Urinary bladder (tissue), 4 donors: ENCODE results near the gene TUBB2B. TPM values are rescaled to one million over a fixed set of nuclear protein-coding genes. Genes with fewer than 3 reads are reported as not detected.

Experiments
- DNase-seq: peaks from one replicate; pipeline ENCODE4 v3.0.0-alpha.2; 2015; ENCODE audit errors: extremely low spot score
- H3K27ac ChIP-seq: one replicate; pipeline ENCODE4 v1.5.1; 2013; ENCODE audit warnings: low read depth, mild to moderate bottlenecking, moderate library complexity
- H3K36me3 ChIP-seq: one replicate; pipeline ENCODE4 v1.6.1; 2013; ENCODE audit warnings: mild to moderate bottlenecking, moderate library complexity; ENCODE audit not compliant: insufficient read depth
- H3K4me1 ChIP-seq: one replicate; pipeline ENCODE4 v1.6.1; 2013; ENCODE audit warnings: mild to moderate bottlenecking, moderate library complexity; ENCODE audit not compliant: insufficient read depth
- H3K4me3 ChIP-seq: one replicate; pipeline ENCODE4 v1.5.1; 2013; ENCODE audit warnings: low read depth, low read length
- WGBS: extraction: QIAGEN DNeasy Blood & Tissue Kit; methylation state at CpG from one replicate; pipeline ENCODE4 v1.1.7; 2013; 5-methylcytosine and 5-hydroxymethylcytosine counted together
- polyA plus RNA-seq: library from polyadenylated mRNA; stranded (reverse); fragments of 200-250 nt; gene quantifications from one replicate; pipeline ENCODE4 v1.2.3, GENCODE V29; 2013
- total RNA-seq: library from RNA; depleted of rRNA; stranded (reverse); fragments of >200 nt; gene quantifications from one replicate; pipeline ENCODE4 v1.2.3, GENCODE V29; 2014
- donor health status: healthy with polysubstance abuse.
- donor health status: healthy.

The TUBB2B gene
- total and polyA plus RNA-seq, 2 donors = 22.4 to 55.6 TPM

DNA sequence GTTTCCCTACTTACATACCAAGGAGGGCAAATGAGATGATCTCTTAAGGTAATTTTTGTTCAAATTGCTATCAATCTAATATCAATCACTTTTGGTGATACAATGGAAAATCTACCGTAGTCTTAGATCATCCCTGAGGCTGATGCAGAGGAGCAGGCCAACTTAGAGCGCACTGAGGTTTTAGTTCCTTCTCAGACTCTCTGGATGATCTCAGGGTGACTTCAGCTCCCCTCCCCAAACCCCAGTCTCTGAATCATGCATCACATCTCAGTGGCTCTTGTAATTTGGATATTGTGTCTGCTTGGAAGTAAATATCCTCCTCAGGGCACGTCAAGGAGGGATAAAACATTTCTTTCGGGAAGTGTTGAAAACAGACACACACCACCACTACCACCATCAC is 5.9 kb downstream of the TUBB2B start:
- WGBS = 93% methylated on average over 4 of the region's 4 CpGs
- H3K36me3 ChIP-seq = no peaks in the 10 kb centered on the region
- no peak overlapping the region for H3K4me3 ChIP-seq
- no peak overlapping the region for H3K27ac ChIP-seq
- H3K4me1 ChIP-seq = no peaks in the 10 kb centered on the region
- no peak for DNase-seq

- Histone ChIP-seq H3K36me3 (no peaks in the 10 kb centered on the region), H3K27ac (no peak overlapping the region), H3K4me1 (no peaks in the 10 kb centered on the region), H3K4me3 (no peak overlapping the region)
- 87% methylated on average over 2 of the region's 2 CpGs for WGBS
- DNase-seq = no peak
These were observed 7.1 kb downstream of the TUBB2B start for GRCh38 chr6:3220366-3220765.

DNA sequence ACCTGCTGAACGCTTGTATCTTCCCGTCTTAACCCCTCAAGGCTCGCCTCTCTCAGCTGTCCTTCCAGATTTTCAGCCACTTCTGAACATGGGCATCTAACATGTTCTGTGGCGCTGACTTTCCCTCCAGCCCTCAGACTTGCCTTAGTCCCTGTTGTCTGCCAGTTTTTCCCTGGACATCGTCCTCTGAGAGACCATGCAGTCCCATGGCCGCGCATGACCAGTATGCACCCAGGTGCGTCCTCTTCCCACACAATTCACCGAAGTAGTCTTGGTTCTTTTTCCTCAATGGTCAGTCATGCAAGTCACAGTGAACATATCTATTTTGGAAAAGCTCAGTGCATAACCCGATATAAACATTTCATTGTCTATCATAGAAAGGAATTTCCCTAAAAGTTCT is 9.2 kb downstream of the TUBB2B start:
- H3K4me3 ChIP-seq = no peak overlapping the region
- H3K27ac ChIP-seq = no peak overlapping the region
- no peaks in the 10 kb centered on the region for H3K36me3 ChIP-seq
- WGBS = 79% methylated on average over 10 of the region's 10 CpGs
- no peaks in the 10 kb centered on the region for H3K4me1 ChIP-seq
- no peak for DNase-seq

DNA sequence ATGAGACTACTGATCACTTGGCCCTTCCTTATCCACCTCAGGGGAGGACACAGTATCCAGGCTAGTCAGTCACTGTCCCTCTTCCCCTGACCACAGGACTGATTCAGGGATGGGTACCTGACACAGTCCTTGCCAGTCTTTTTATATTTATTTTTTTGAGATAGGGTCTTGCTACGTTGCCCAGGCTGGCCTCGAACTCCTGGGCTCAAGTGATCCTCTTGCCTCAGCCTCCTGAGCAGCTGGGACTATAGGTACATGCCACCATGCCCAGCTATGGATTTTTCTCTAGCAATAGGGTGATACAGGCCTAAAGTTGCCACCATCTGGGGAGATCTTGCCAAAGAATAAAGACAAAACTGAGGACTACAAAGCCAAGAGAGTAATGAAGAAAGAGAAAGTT is 10.2 kb downstream of the TUBB2B start:
- Histone ChIP-seq H3K4me1 (no peaks in the 10 kb centered on the region), H3K4me3 (no peak overlapping the region), H3K27ac (no peak overlapping the region), H3K36me3 (no peaks in the 10 kb centered on the region)
- WGBS = 92% methylated on average over 2 of the region's 2 CpGs
- DNase-seq = no peak

- Histone ChIP-seq H3K4me3 (no peak overlapping the region), H3K4me1 (no peaks in the 10 kb centered on the region), H3K27ac (no peak overlapping the region), H3K36me3 (no peaks in the 10 kb centered on the region)
- no peak for DNase-seq
- 54% methylated on average over 3 of the region's 3 CpGs for WGBS
These were observed 12.6 kb downstream of the TUBB2B start for GRCh38 chr6:3214898-3215297.

DNA sequence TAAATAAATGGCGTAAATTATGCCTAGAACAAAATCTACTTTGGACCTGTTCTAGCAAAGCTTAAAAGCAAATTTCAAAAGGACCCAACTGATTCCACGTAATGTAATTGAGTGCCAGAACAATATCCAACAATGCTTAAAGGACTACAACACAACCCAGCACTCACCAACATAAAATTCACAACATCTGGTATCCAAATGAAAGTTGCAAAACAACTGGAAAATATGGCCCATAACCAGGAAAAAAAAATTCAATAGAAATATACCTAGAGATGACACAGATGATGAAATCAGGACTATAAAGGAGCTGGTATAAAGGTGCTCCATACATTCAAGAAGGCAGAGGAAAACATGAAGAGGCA is 14.1 kb downstream of the TUBB2B start:
- no peak for DNase-seq
- Histone ChIP-seq H3K4me1 (no peaks in the 10 kb centered on the region), H3K27ac (no peak overlapping the region), H3K4me3 (no peak overlapping the region), H3K36me3 (no peaks in the 10 kb centered on the region)
- 96% methylated on average over 2 of the region's 2 CpGs for WGBS

- Histone ChIP-seq H3K4me1 (no peaks in the 10 kb centered on the region), H3K27ac (no peak overlapping the region), H3K36me3 (no peaks in the 10 kb centered on the region), H3K4me3 (no peak overlapping the region)
- DNase-seq = no peak
- 95% methylated on average over 6 of the region's 6 CpGs for WGBS
These were observed 15.2 kb downstream of the TUBB2B start for GRCh38 chr6:3212261-3212660.

- Histone ChIP-seq H3K4me1 (no peaks in the 10 kb centered on the region), H3K4me3 (no peak overlapping the region), H3K27ac (no peak overlapping the region), H3K36me3 (no peaks in the 10 kb centered on the region)
- no peak for DNase-seq
- WGBS = 63% methylated on average over 5 of the region's 5 CpGs
These were observed 15.8 kb downstream of the TUBB2B start for GRCh38 chr6:3211681-3212080.

- Histone ChIP-seq H3K4me1 (no peaks in the 10 kb centered on the region), H3K36me3 (no peaks in the 10 kb centered on the region), H3K4me3 (no peak overlapping the region), H3K27ac (no peak overlapping the region)
- DNase-seq = no peak
- 90% methylated on average over 9 of the region's 9 CpGs for WGBS
These were observed 17.3 kb downstream of the TUBB2B start for GRCh38 chr6:3210024-3210610.

DNA sequence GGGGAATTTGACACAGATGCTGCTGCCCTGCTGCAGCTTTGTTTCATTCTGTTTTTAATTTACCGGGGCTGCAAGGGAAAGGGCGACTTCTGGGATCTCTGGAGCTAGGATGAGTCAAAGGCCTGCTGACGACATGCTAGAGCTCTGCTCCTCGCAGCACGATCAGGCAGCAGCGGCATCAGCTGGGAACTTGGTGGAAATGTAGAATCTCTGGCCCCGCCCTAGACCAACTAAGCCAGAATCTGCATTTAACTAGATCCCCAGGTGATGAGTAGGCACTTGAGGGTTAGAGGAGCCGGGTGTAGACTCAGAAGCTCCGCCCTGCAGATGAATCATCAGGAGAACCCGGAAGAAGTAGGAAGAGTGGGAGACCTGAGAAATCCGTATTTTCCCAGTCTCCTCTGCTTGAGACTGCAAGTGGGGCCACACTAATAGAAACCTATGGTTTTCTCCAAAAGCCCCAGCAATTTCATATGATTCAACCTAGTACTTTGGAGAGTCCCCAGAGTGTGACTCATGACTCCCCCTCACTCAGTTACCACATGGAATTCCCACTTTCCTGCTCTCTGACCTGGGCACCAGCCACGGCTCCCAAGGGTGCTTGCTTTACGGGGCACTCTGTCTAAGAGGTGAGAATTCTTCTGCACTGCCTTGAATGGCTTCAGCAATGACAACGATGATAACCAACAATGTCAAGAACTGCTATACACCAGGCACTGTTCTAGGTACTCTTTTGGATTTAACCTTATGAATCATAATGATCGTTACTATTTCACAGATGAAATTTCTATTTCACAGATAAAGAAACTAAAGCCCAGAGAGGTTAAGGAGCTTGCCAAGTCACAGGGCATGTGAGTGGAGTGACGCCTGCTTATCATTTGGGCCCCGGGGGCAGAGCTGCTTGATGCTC is 18.1 kb downstream of the TUBB2B start:
- Histone ChIP-seq H3K27ac (no peak overlapping the region), H3K36me3 (no peaks in the 10 kb centered on the region), H3K4me3 (no peak overlapping the region), H3K4me1 (no peaks in the 10 kb centered on the region)
- no peak for DNase-seq
- 54% methylated on average over 17 of the region's 17 CpGs for WGBS

GRCh38 chr6:3208775-3209113 is 18.7 kb downstream of the TUBB2B start:
- H3K36me3 ChIP-seq = no peaks in the 10 kb centered on the region
- no peak overlapping the region for H3K4me3 ChIP-seq
- H3K27ac ChIP-seq = no peak overlapping the region
- no peaks in the 10 kb centered on the region for H3K4me1 ChIP-seq
- whole genome bisulfite sequencing = 95% methylated on average over 1 of the region's 1 CpG
- no peak for DNase-seq

DNA sequence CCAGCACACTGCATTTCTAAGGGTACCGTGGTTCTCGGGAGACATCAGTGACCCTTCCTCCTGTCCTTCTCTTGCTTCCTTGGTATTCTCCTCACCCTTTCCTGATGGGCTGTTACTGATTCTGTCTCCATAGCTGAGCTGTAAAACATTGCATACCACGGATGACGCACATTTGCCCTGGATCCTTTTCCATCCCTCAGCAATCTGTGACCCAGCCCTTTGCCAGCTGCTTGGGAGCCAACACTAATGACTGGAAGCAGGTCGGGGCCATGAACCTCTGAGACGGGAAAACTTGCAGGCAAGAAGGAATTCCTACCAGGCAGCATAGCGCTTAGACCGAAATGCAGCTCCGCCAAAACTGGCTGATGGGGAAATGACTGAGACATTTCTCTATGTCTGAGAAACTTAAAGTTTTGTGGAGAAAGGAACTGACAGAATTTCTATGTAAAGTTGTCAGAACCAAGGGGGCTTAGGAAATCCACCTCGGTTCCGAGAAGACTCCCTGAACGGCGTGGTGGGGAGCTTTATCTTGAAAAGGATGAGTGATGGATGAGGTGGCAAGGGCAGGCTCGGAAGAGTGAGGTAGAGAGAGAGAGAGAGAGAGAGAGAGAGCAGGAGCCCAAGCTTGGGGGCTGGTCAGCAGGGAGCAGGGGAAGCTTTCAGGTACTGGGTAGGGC is 19.2 kb downstream of the TUBB2B start:
- WGBS = 69% methylated on average over 14 of the region's 14 CpGs
- DNase-seq = no peak
- Histone ChIP-seq H3K36me3 (no peaks in the 10 kb centered on the region), H3K4me3 (no peak overlapping the region), H3K4me1 (no peaks in the 10 kb centered on the region), H3K27ac (no peak overlapping the region)

DNA sequence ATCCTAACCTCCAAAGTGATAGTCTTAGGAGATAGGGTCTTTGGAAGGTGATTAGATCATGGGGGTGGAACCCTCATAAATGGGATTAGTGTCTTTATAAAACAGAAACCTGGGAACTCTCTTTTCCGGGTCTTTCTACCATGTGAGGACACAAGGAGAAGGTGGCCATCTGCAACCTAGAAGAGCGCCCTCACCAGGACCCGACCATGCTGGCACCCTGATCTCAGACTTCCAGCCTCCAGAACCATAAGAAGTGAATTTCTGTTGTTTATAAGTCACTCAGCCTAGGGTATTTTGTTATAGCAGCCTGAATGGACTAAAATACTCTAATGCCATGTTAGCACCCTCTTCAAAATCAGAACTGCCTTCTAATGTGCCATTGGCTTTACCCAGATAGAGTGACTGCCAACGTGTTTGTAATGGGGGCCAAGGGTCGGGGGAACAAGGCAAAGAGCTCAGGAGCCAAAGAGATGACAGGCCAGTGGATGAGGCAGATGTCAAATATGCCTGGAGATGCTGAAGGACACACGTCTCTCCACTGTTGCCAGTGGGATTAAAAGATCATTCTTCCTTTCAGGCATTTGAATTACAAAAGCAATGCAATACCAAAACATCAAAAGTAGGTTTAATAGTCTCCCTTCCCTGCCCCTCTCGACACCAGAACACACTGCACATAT is 21.0 kb downstream of the TUBB2B start:
- Histone ChIP-seq H3K4me1 (no peaks in the 10 kb centered on the region), H3K27ac (no peak overlapping the region), H3K36me3 (no peaks in the 10 kb centered on the region), H3K4me3 (no peak overlapping the region)
- 90% methylated on average over 7 of the region's 7 CpGs for WGBS
- DNase-seq = no peak

DNA sequence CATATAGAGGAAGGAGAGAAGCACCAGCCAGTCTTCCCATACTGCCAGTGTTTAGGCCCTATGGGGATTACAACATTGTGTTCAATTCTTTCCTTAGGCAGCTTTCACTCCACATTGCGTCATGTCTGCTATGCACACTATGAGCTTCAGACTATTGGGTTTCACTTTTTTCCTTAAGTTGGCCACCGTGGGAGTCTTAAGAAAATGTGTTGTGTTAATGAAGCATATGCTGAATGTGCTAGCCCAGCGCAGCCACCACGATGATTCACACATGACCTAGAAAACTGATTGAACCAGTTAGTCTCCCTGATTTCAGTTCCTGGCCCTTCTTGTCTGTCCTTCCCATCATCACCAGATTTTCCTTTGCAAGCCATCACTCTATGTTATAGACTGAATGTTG is 21.5 kb downstream of the TUBB2B start:
- 88% methylated on average over 4 of the region's 4 CpGs for WGBS
- Histone ChIP-seq H3K4me3 (no peak overlapping the region), H3K4me1 (no peaks in the 10 kb centered on the region), H3K27ac (no peak overlapping the region), H3K36me3 (no peaks in the 10 kb centered on the region)
- DNase-seq = no peak
